H9 (cell line): ENCODE data around the gene CLPSL2. TPM values are rescaled to one million over a fixed set of nuclear protein-coding genes. Genes with fewer than 3 reads are reported as not detected.

Experiments used
- DNase-seq: peaks from one replicate; pipeline ENCODE4 v3.0.0-alpha.2; 2017
- H2AFZ ChIP-seq: one replicate; pipeline ENCODE4 v1.6.1; 2013; ENCODE audit warnings: mild to moderate bottlenecking, low read length, control low read depth, moderate library complexity
- H2AK5ac ChIP-seq: 2 replicates; pipeline ENCODE4 v1.6.1; 2013; ENCODE audit warnings: low read length, control low read depth, mixed read lengths; ENCODE audit not compliant: insufficient read length
- H2BK120ac ChIP-seq: one replicate; pipeline ENCODE4 v1.6.1; 2013; ENCODE audit warnings: low read depth, mild to moderate bottlenecking, low read length, control low read depth, inconsistent platforms; ENCODE audit not compliant: poor library complexity, severe bottlenecking
- H2BK12ac ChIP-seq: 2 replicates; pipeline ENCODE4 v1.6.1; 2013; ENCODE audit warnings: low read length, control low read depth, mixed read lengths, low read depth; ENCODE audit not compliant: insufficient read length
- H2BK15ac ChIP-seq: 2 replicates; pipeline ENCODE4 v1.6.1; 2013; ENCODE audit warnings: low read depth, low read length, control low read depth
- H2BK20ac ChIP-seq: one replicate; pipeline ENCODE4 v1.6.1; 2013; ENCODE audit warnings: low read depth, mild to moderate bottlenecking, low read length, control low read depth, inconsistent platforms; ENCODE audit not compliant: poor library complexity, severe bottlenecking
- H2BK5ac ChIP-seq: 2 replicates; pipeline ENCODE4 v1.6.1; 2013; ENCODE audit warnings: low read length, control low read depth, mixed read lengths; ENCODE audit not compliant: insufficient read length
- H3K14ac ChIP-seq: 2 replicates; pipeline ENCODE4 v1.6.1; 2013; ENCODE audit warnings: low read length, control low read depth; ENCODE audit not compliant: insufficient read depth
- H3K18ac ChIP-seq: 2 replicates; pipeline ENCODE4 v1.6.1; 2013; ENCODE audit warnings: low read depth, mild to moderate bottlenecking, mixed read lengths, low read length, control low read depth; ENCODE audit not compliant: insufficient read length
- H3K23ac ChIP-seq: 2 replicates; pipeline ENCODE4 v1.6.1; 2013; ENCODE audit warnings: low read length, control low read depth, mixed read lengths, low read depth; ENCODE audit not compliant: insufficient read length
- H3K23me2 ChIP-seq: 2 replicates; pipeline ENCODE4 v1.6.1; 2013; ENCODE audit warnings: low read depth, mild to moderate bottlenecking, mixed read lengths, low read length, control low read depth; ENCODE audit not compliant: insufficient read length, poor library complexity, severe bottlenecking
- H3K27ac ChIP-seq: 2 replicates; pipeline ENCODE4 v1.5.1; 2013; ENCODE audit warnings: low read length, control low read depth, mixed read lengths, low read depth; ENCODE audit not compliant: insufficient read length
- H3K27me3 ChIP-seq: 2 replicates; pipeline ENCODE4 v1.6.1; 2013; ENCODE audit warnings: low read length, control low read depth, inconsistent platforms; ENCODE audit not compliant: insufficient read depth
- H3K4ac ChIP-seq: 2 replicates; pipeline ENCODE4 v1.6.1; 2013; ENCODE audit warnings: low read depth, mild to moderate bottlenecking, control low read depth, inconsistent platforms, low read length, moderate library complexity
- H3K4me1 ChIP-seq: 2 replicates; pipeline ENCODE4 v1.6.1; 2013; ENCODE audit warnings: low read length, control low read depth, inconsistent platforms; ENCODE audit not compliant: insufficient read depth
- H3K4me2 ChIP-seq: 2 replicates; pipeline ENCODE4 v1.6.1; 2013; ENCODE audit warnings: low read length, control low read depth, mixed read lengths; ENCODE audit not compliant: insufficient read length, insufficient read depth
- H3K56ac ChIP-seq: 2 replicates; pipeline ENCODE4 v1.6.1; 2013; ENCODE audit warnings: low read depth, mild to moderate bottlenecking, mixed read lengths, low read length, control low read depth; ENCODE audit not compliant: insufficient read length
- H3K79me1 ChIP-seq: 2 replicates; pipeline ENCODE4 v1.6.1; 2013; ENCODE audit warnings: low read depth, mild to moderate bottlenecking, moderate library complexity, low read length, control low read depth, inconsistent platforms; ENCODE audit not compliant: insufficient read depth, poor library complexity, severe bottlenecking
- H3K79me2 ChIP-seq: 2 replicates; pipeline ENCODE4 v1.6.1; 2013; ENCODE audit warnings: low read length, control low read depth, inconsistent platforms; ENCODE audit not compliant: insufficient read depth
- H3K9ac ChIP-seq: 2 replicates; pipeline ENCODE4 v1.6.1; 2013; ENCODE audit warnings: low read length, control low read depth, mixed read lengths; ENCODE audit not compliant: insufficient read length; ENCODE audit errors: extremely low read depth
- H3K9me3 ChIP-seq: one replicate; pipeline ENCODE4 v1.6.1; 2013; ENCODE audit warnings: low read depth, low read length, inconsistent platforms; ENCODE audit not compliant: control insufficient read depth
- H3T11ph ChIP-seq: one replicate; pipeline ENCODE4 v1.6.1; 2013; ENCODE audit warnings: mild to moderate bottlenecking, low read length, control low read depth, inconsistent platforms
- H4K20me1 ChIP-seq: one replicate; pipeline ENCODE4 v1.6.1; 2013; ENCODE audit not compliant: control insufficient read depth, insufficient read length, insufficient read depth
- H4K5ac ChIP-seq: 2 replicates; pipeline ENCODE4 v1.6.1; 2013; ENCODE audit warnings: low read depth, mild to moderate bottlenecking, mixed read lengths, low read length, control low read depth; ENCODE audit not compliant: insufficient read length
- H4K8ac ChIP-seq: replicated peaks from 2 replicates; pipeline ENCODE4 v1.6.1; 2013; ENCODE audit warnings: low read length, control low read depth, mixed read lengths, low read depth; ENCODE audit not compliant: insufficient read length
- H4K91ac ChIP-seq: 2 replicates; pipeline ENCODE4 v1.6.1; 2013; ENCODE audit warnings: low read depth, mild to moderate bottlenecking, moderate library complexity, mixed read lengths, low read length, control low read depth; ENCODE audit not compliant: insufficient read length
- H3K27ac Mint-ChIP-seq, 3 experiments: 2 replicates in 2 of 3; 3 replicates in 1 of 3; pipeline ENCODE4 v1.8.0; 2020 to 2021; ENCODE audit warnings: mixed read lengths in 3 of 3, mild to moderate bottlenecking in 1 of 3, moderate library complexity in 1 of 3
- H3K27me3 Mint-ChIP-seq: 2 replicates; pipeline ENCODE4 v1.8.0; 2021; ENCODE audit warnings: low read depth, mild to moderate bottlenecking, moderate library complexity, mixed read lengths
- H3K36me3 Mint-ChIP-seq, 3 experiments: 2 replicates in 2 of 3; 3 replicates in 1 of 3; pipeline ENCODE4 v1.8.0; 2020 to 2021; ENCODE audit warnings: low read depth in 3 of 3, mixed read lengths in 3 of 3; ENCODE audit not compliant: insufficient read depth in 1 of 3
- H3K4me1 Mint-ChIP-seq, 2 experiments: 2 replicates each; pipeline ENCODE4 v1.8.0; 2020; ENCODE audit warnings: mixed read lengths in 2 of 2
- H3K4me3 Mint-ChIP-seq, 2 experiments: 2 replicates in 1 of 2; 3 replicates in 1 of 2; pipeline ENCODE4 v1.8.0; 2020 to 2021; ENCODE audit warnings: mild to moderate bottlenecking in 2 of 2, mixed read lengths in 2 of 2, moderate library complexity in 1 of 2
- H3K9me3 Mint-ChIP-seq, 2 experiments: 2 replicates in 1 of 2; 3 replicates in 1 of 2; pipeline ENCODE4 v1.8.0; 2020; ENCODE audit warnings: mild to moderate bottlenecking in 2 of 2, mixed read lengths in 2 of 2, moderate library complexity in 1 of 2
- WGBS: extraction: QIAGEN DNeasy Blood & Tissue Kit; methylation state at CpG from one replicate; pipeline ENCODE4 v1.1.7; 2013; ENCODE audit warnings: missing lambda C conversion rate, low lambda C conversion rate, mixed read lengths; ENCODE audit not compliant: insufficient read length; ENCODE audit errors: extremely low coverage; 5-methylcytosine and 5-hydroxymethylcytosine counted together
- total RNA-seq: library from RNA; stranded (reverse); gene quantifications from 2 replicates; pipeline ENCODE4 v1.2.1, GENCODE V29; 2021
- TF ChIP-seq, protein P1 (sequence below): fragments of 200-600 bp; sonication (generic); conservative IDR thresholded peaks from 3 replicates; pipeline ENCODE4 v1.8.0; 2021; ENCODE audit warnings: antibody characterized with exemption, mild to moderate bottlenecking

The CLPSL2 gene
- total RNA-seq, 1 experiment from 2014 or later, result 4.4 TPM

- H3K27me3 ChIP-seq, result no peaks in the 10 kb centered on the region
- H4K91ac ChIP-seq, result no peak overlapping the region
- H3K14ac ChIP-seq, result no peak overlapping the region; the same call in 1 of the 2 replicates
- no peaks in the 10 kb centered on the region for H3K79me2 ChIP-seq
- WGBS, result no CpG with 5 or more reads among the region's 23 CpGs
- H3T11ph ChIP-seq, result no peak overlapping the region
- H3K23me2 ChIP-seq, result peaks cover 9% of the 10 kb centered on the region
- H2BK120ac ChIP-seq, result no peak overlapping the region
- no peak overlapping the region for H3K9ac ChIP-seq
- H4K8ac ChIP-seq, result no peak overlapping the region
- no peak overlapping the region for H2AK5ac ChIP-seq
- H2BK20ac ChIP-seq, result no peak overlapping the region
- peaks cover 0 to 4% of the 10 kb centered on the region in 2 experiments; a peak in 1 of 5 replicates for H3K9me3 Mint-ChIP-seq
- no peaks in the 10 kb centered on the region for H3K9me3 ChIP-seq
- H4K5ac ChIP-seq, result no peak overlapping the region
- H4K20me1 ChIP-seq, result no peaks in the 10 kb centered on the region
- H3K4ac ChIP-seq, result no peak overlapping the region
- no peak overlapping the region for H2BK15ac ChIP-seq
- H3K56ac ChIP-seq, result no peak overlapping the region
- no peak overlapping the region for H2AFZ ChIP-seq
- peaks cover 0 to 4% (median 0%) of the 10 kb centered on the region in 3 experiments; a peak in 1 of 7 replicates for H3K36me3 Mint-ChIP-seq
- H3K18ac ChIP-seq, result no peak overlapping the region
- peak; percentile 49 for DNase-seq
- H3K79me1 ChIP-seq, result no peaks in the 10 kb centered on the region
- no peaks in the 10 kb centered on the region; the same call in 1 of the 2 replicates for H3K27me3 Mint-ChIP-seq
- H3K4me2 ChIP-seq, result no peak overlapping the region
- H2BK5ac ChIP-seq, result no peak overlapping the region
- TF ChIP-seq, protein P1, sequence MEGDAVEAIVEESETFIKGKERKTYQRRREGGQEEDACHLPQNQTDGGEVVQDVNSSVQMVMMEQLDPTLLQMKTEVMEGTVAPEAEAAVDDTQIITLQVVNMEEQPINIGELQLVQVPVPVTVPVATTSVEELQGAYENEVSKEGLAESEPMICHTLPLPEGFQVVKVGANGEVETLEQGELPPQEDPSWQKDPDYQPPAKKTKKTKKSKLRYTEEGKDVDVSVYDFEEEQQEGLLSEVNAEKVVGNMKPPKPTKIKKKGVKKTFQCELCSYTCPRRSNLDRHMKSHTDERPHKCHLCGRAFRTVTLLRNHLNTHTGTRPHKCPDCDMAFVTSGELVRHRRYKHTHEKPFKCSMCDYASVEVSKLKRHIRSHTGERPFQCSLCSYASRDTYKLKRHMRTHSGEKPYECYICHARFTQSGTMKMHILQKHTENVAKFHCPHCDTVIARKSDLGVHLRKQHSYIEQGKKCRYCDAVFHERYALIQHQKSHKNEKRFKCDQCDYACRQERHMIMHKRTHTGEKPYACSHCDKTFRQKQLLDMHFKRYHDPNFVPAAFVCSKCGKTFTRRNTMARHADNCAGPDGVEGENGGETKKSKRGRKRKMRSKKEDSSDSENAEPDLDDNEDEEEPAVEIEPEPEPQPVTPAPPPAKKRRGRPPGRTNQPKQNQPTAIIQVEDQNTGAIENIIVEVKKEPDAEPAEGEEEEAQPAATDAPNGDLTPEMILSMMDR, result no peak
- H3K27ac ChIP-seq, result no peak overlapping the region
- peak overlapping the region in 1 of 3 experiments; percentile 26; a peak in 1 of 7 replicates for H3K27ac Mint-ChIP-seq
- H2BK12ac ChIP-seq, result no peak overlapping the region
- H3K4me1 Mint-ChIP-seq, result peaks cover 22 to 28% of the 10 kb centered on the region in 2 experiments
- no peak overlapping the region for H3K4me3 Mint-ChIP-seq
- no peak overlapping the region for H3K23ac ChIP-seq
- no peaks in the 10 kb centered on the region for H3K4me1 ChIP-seq
These were observed 10.7 kb upstream of the CLPSL2 start for GRCh38 chr6:35765739-35766138.
